Smooth muscle cell (in vitro differentiated cells): ENCODE data around the gene JDP2. TPM values are rescaled to one million over a fixed set of nuclear protein-coding genes. Genes with fewer than 3 reads are reported as not detected.

Experiments
- DNase-seq: peaks from one replicate; lab custom pipeline; 2025; ENCODE audit not compliant: unreplicated experiment; lab: John Stamatoyannopoulos, UW
- H2AFZ ChIP-seq: fragments of 200-600 bp; sonication (generic); 2 replicates; pipeline ENCODE4 v1.6.0; 2016; ENCODE audit warnings: antibody characterized with exemption, low read depth, mild to moderate bottlenecking
- H3F3A ChIP-seq: fragments of 200-600 bp; sonication (generic); 2 replicates; pipeline ENCODE4 v1.6.0; 2017; ENCODE audit warnings: antibody characterized with exemption, low read depth
- H3K27ac ChIP-seq: fragments of 200-600 bp; sonication (generic); 2 replicates; pipeline ENCODE4 v1.5.1; 2016; ENCODE audit warnings: low read depth, mild to moderate bottlenecking
- H3K27me3 ChIP-seq: fragments of 200-600 bp; sonication (generic); 2 replicates; pipeline ENCODE4 v1.6.1; 2016; ENCODE audit warnings: low read depth, mild to moderate bottlenecking
- H3K36me3 ChIP-seq: fragments of 200-600 bp; sonication (generic); 2 replicates; pipeline ENCODE4 v1.5.1; 2016; ENCODE audit warnings: low read depth
- H3K4me1 ChIP-seq: fragments of 200-600 bp; sonication (generic); 2 replicates; pipeline ENCODE4 v1.5.1; 2016; ENCODE audit warnings: low read depth
- H3K4me2 ChIP-seq: fragments of 200-600 bp; sonication (generic); 2 replicates; pipeline ENCODE4 v1.6.0; 2016; ENCODE audit warnings: mild to moderate bottlenecking
- H3K4me3 ChIP-seq: fragments of 200-600 bp; sonication (generic); 2 replicates; pipeline ENCODE4 v1.5.1; 2016; ENCODE audit warnings: mild to moderate bottlenecking
- H3K79me2 ChIP-seq: fragments of 200-600 bp; sonication (generic); 2 replicates; pipeline ENCODE4 v1.6.0; 2016; ENCODE audit warnings: low read depth, mild to moderate bottlenecking
- H3K9ac ChIP-seq: fragments of 200-600 bp; sonication (generic); 2 replicates; pipeline ENCODE4 v1.6.0; 2016; ENCODE audit warnings: low read depth
- H3K9me3 ChIP-seq: fragments of 200-600 bp; sonication (generic); replicated peaks from 2 replicates; pipeline ENCODE4 v1.5.1; 2016; ENCODE audit warnings: low read depth
- H4K20me1 ChIP-seq: fragments of 200-600 bp; sonication (generic); 2 replicates; pipeline ENCODE4 v1.6.0; 2016; ENCODE audit warnings: low read depth
- WGBS: methylation state at CpG from one replicate; pipeline ENCODE4 v1.1.7; 2016; ENCODE audit warnings: low lambda C conversion rate; 5-methylcytosine and 5-hydroxymethylcytosine counted together
- polyA plus RNA-seq: library from polyadenylated mRNA; unstranded; fragments of >200 nt; fragmentation: Nextera tagmentation; extraction: Ambion mirVana; gene quantifications from 2 replicates; pipeline ENCODE4 v1.2.1, GENCODE V29; 2016
- total RNA-seq: library from RNA; depleted of rRNA; stranded (reverse); fragments of >200 nt; gene quantifications from 2 replicates; pipeline ENCODE4 v1.2.3, GENCODE V29; 2014
- TF ChIP-seq, protein P1 (sequence below): fragments of 200-600 bp; sonication (generic); IDR thresholded peaks from 2 replicates; pipeline ENCODE4 v1.5.1; 2017; ENCODE audit warnings: borderline replicate concordance, mild to moderate bottlenecking, antibody characterized with exemption; ENCODE audit not compliant: insufficient read depth, poor library complexity, severe bottlenecking

JDP2 gene
- total and polyA plus RNA-seq, 2 experiments from 2014 or later: 70.3 to 126 TPM

DNA sequence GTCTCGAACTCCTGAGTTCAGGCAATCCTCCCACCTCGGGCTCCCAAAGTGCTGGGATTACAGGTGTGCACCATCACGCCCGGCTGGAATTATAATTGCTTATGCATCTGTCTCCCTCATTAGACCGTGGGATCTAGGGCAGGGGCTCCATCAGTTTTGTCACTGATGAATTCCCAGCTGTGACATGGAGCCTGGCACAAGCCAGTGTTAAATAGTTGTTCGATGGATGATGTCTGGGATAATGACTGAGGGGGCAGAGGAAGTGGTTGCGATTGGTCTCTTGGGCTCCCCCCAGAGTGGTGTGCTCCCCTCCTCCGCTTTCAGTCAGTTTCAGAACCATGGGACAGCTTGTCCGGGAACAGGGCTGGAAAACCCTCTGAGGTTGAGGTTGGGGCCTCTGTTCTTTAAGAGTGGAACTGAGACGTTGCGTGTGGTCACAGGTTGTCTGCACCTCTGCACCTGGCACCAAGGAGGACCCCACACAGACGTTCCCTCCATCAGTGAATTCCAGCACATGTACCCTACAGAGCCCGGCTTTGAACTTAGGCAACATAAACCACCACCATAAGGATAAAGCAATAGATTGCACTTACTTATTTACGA lies 63.7 kb downstream of the JDP2 start:
- H3K79me2 ChIP-seq: no peaks in the 10 kb centered on the region
- H3K27me3 ChIP-seq: no peaks in the 10 kb centered on the region
- H2AFZ ChIP-seq: no peak overlapping the region
- no peaks in the 10 kb centered on the region for H3K9me3 ChIP-seq
- no peak overlapping the region for H3K27ac ChIP-seq
- no peaks in the 10 kb centered on the region for H3K4me1 ChIP-seq
- no peaks in the 10 kb centered on the region for H3K36me3 ChIP-seq
- DNase-seq: no peak
- no peak overlapping the region for H3K4me3 ChIP-seq
- no peaks in the 10 kb centered on the region for H4K20me1 ChIP-seq
- H3K9ac ChIP-seq: no peak overlapping the region
- TF ChIP-seq, protein P1, sequence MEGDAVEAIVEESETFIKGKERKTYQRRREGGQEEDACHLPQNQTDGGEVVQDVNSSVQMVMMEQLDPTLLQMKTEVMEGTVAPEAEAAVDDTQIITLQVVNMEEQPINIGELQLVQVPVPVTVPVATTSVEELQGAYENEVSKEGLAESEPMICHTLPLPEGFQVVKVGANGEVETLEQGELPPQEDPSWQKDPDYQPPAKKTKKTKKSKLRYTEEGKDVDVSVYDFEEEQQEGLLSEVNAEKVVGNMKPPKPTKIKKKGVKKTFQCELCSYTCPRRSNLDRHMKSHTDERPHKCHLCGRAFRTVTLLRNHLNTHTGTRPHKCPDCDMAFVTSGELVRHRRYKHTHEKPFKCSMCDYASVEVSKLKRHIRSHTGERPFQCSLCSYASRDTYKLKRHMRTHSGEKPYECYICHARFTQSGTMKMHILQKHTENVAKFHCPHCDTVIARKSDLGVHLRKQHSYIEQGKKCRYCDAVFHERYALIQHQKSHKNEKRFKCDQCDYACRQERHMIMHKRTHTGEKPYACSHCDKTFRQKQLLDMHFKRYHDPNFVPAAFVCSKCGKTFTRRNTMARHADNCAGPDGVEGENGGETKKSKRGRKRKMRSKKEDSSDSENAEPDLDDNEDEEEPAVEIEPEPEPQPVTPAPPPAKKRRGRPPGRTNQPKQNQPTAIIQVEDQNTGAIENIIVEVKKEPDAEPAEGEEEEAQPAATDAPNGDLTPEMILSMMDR: no peak
- 95% methylated on average over 14 of the region's 14 CpGs for WGBS
- no peaks in the 10 kb centered on the region for H3F3A ChIP-seq
- no peak overlapping the region for H3K4me2 ChIP-seq

DNA sequence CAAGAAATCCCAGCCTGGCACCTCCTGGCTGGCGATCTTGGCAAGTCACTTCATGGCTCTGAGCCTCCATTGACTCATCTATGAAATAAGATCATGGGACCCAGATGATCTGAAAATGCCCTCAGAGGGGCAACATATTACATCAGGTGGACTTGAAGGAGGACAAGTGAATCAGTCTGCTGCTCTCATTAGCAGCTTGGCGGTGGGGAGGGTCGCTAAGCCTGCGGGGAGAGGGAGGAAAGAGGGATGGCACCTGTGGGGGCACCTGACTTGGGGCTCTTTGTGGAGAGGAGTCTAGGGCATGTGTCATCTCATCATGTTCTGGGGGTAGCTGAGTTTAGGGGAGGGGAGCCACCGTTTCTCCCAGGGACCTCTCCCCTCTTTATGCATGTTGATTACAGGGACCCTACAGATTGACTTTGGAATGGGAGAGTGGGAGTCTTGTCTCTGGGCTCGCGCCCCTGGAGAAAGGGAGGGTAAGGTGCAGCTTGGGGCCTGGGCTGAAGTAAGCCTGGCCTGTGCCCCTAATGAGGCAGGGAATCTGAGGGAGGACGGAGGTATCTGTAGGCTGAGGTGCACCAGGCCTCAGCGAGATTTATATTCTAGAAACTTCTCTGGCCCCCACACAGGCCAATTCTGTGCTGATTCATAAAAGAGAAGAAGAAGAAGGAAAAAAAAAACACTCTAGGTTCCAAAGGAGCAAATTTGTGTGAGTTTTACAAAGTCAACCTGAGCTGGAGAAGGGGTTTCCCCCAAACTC lies 65.2 kb downstream of the JDP2 start:
- no peaks in the 10 kb centered on the region for H3K9me3 ChIP-seq
- no peaks in the 10 kb centered on the region for H3K79me2 ChIP-seq
- no peaks in the 10 kb centered on the region for H3F3A ChIP-seq
- H3K4me1 ChIP-seq: no peaks in the 10 kb centered on the region
- H3K9ac ChIP-seq: no peak overlapping the region
- no peaks in the 10 kb centered on the region for H4K20me1 ChIP-seq
- no peak overlapping the region for H3K27ac ChIP-seq
- TF ChIP-seq, protein P1: no peak
- WGBS: 94% methylated on average over 9 of the region's 9 CpGs
- DNase-seq: no peak
- H3K27me3 ChIP-seq: no peaks in the 10 kb centered on the region
- no peak overlapping the region for H3K4me3 ChIP-seq
- no peak overlapping the region for H3K4me2 ChIP-seq
- no peak overlapping the region for H2AFZ ChIP-seq
- no peaks in the 10 kb centered on the region for H3K36me3 ChIP-seq

DNA sequence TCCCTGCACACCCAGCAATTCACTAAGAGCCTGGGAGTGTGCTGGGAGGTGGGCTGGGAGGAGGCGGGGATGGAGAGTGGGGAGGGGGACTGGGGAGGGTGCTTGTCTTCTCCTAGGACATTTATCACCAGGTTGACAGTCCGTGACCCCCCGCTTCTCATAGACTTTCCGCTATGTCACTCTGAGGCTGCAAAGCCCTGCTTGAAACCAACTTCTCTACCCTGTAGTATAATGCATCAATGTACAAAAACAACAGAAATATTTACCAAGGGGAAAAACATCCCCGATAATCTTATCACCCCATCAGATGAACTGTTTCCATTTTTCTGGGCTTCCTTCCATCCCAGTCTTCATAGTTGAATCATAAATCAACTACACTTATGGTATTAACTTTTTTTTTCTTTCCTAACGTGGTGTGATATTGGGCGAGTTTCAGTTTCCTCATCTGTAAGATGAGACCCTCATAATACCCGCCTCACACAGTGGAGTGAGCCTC lies 65.8 kb downstream of the JDP2 start:
- H3K27ac ChIP-seq: no peak overlapping the region
- H3K79me2 ChIP-seq: no peaks in the 10 kb centered on the region
- TF ChIP-seq, protein P1: no peak
- no peak overlapping the region for H3K4me3 ChIP-seq
- no peaks in the 10 kb centered on the region for H3K36me3 ChIP-seq
- H3F3A ChIP-seq: no peaks in the 10 kb centered on the region
- DNase-seq: no peak
- no peak overlapping the region for H2AFZ ChIP-seq
- H3K9me3 ChIP-seq: no peaks in the 10 kb centered on the region
- H3K27me3 ChIP-seq: no peaks in the 10 kb centered on the region
- H3K4me2 ChIP-seq: no peak overlapping the region
- WGBS: 85% methylated on average over 8 of the region's 8 CpGs
- no peak overlapping the region for H3K9ac ChIP-seq
- no peaks in the 10 kb centered on the region for H3K4me1 ChIP-seq
- no peaks in the 10 kb centered on the region for H4K20me1 ChIP-seq
